Psoas muscle (tissue), 8 donors: Measurements from ENCODE around the gene SLBP. TPM values are rescaled to one million over a fixed set of nuclear protein-coding genes. Genes with fewer than 3 reads are reported as not detected.

Experiments
- ATAC-seq, 4 donors: fragments of 200-7000 bp; cut with Tn5 transposase; one replicate each; pipeline ENCODE4 v1.9.1; 2020; ENCODE audit warnings: moderate library complexity in 3 of 4, mild to moderate bottlenecking in 2 of 4
- DNase-seq, 2 donors: peaks; one replicate each; pipeline ENCODE4 v3.0.0-alpha.2; 2020
- H3K27ac ChIP-seq: fragments of 200-600 bp; one replicate; pipeline ENCODE4 v1.8.0; 2022
- H3K27me3 ChIP-seq, 3 donors: fragments of 200-600 bp in 1 of 3; one replicate each; pipeline versions ENCODE4 v1.6.1 to v1.8.0; 2013 to 2022; ENCODE audit warnings: low read length in 2 of 3, mild to moderate bottlenecking in 2 of 3, moderate library complexity in 1 of 3; ENCODE audit not compliant: insufficient read depth in 3 of 3
- H3K36me3 ChIP-seq, 2 donors: fragments of 200-600 bp in 1 of 2; one replicate each; pipeline versions ENCODE4 v1.6.1 to v1.8.0; 2013 to 2022; ENCODE audit warnings: low read depth in 1 of 2, mild to moderate bottlenecking in 1 of 2, moderate library complexity in 1 of 2; ENCODE audit not compliant: insufficient read depth in 1 of 2
- H3K4me1 ChIP-seq: fragments of 200-600 bp; one replicate; pipeline ENCODE4 v1.8.0; 2022
- H3K4me3 ChIP-seq: fragments of 200-600 bp; one replicate; pipeline ENCODE4 v1.8.0; 2022; ENCODE audit warnings: mild to moderate bottlenecking
- H3K9me3 ChIP-seq: fragments of 200-600 bp; one replicate; pipeline ENCODE4 v1.8.0; 2022
- WGBS, 3 donors: extraction: QIAGEN DNeasy Blood & Tissue Kit; methylation state at CpG; one replicate each; pipeline versions ENCODE4 v1.1.6 to v1.1.7; 2013; 5-methylcytosine and 5-hydroxymethylcytosine counted together
- intact Hi-C, 2 donors: fragments of 100-400 bp; cut with DNase I; formaldehyde crosslinking; loops; one replicate each; pipeline versions ENCODE4 v1.11.0 to v1.14.2; 2022
- polyA plus RNA-seq, 3 donors: library from polyadenylated mRNA; stranded (reverse); fragments of 200-250 nt; gene quantifications; one replicate each; pipeline ENCODE4 v1.2.3, GENCODE V29; 2013
- total RNA-seq, 4 donors: library from RNA; stranded (reverse); fragmentation: NEBNext Ultra II Directional in 2 of 4; extraction: Animal tissue kit (Norgen Biotek cat#: 25700) in 2 of 4; gene quantifications; one replicate each; pipeline versions ENCODE4 v1.2.1 to v1.2.4, GENCODE V29; 2021 to 2023
- TF ChIP-seq, protein P1 (sequence below): fragments of 200-600 bp; IDR thresholded peaks from one replicate; pipeline ENCODE4 v1.8.0; 2022; ENCODE audit warnings: antibody characterized with exemption
- donor health status: healthy with polysubstance abuse.
- donor health status: DM: no; HTN: no; CAD: no; lungs with moderate emphysema.
- donor health status: Bipolar disorder and iron deficiency.
- donor health status: healthy.
- donor health status: DM: yes; HTN: yes; CAD: no.
- donor health status: DM: no; HTN: no; CAD: no.
- donor health status: DM: no; HTN: no; CAD: no.
- donor health status: DM: yes; HTN: yes; CAD: no.

SLBP gene
- total and polyA plus RNA-seq, 7 donors: 15.4 to 18.8 (median 16.3) TPM

DNA sequence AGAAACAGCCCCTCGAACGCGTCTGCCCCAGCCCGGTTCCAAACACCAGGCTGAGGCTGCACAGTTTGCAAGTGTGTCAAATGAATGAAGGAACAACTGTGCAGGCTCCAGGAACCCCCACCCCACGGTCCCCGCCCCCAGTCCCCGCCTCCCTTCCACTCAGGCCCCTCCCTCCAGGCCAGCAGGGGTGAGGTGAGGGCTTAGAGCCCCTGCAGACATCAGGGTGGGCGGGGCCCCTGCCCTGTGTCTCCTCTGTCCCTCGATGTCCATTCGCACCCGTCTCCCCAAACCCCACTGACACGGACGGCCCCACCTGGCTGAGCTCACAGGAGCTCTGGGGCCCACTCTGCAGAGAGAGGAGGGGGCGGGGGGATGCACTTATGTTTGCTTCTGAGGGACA, 37.7 kb upstream of the SLBP start:
- H3K27ac ChIP-seq: no peak overlapping the region
- TF ChIP-seq, protein P1, sequence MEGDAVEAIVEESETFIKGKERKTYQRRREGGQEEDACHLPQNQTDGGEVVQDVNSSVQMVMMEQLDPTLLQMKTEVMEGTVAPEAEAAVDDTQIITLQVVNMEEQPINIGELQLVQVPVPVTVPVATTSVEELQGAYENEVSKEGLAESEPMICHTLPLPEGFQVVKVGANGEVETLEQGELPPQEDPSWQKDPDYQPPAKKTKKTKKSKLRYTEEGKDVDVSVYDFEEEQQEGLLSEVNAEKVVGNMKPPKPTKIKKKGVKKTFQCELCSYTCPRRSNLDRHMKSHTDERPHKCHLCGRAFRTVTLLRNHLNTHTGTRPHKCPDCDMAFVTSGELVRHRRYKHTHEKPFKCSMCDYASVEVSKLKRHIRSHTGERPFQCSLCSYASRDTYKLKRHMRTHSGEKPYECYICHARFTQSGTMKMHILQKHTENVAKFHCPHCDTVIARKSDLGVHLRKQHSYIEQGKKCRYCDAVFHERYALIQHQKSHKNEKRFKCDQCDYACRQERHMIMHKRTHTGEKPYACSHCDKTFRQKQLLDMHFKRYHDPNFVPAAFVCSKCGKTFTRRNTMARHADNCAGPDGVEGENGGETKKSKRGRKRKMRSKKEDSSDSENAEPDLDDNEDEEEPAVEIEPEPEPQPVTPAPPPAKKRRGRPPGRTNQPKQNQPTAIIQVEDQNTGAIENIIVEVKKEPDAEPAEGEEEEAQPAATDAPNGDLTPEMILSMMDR: no peak
- H3K4me1 ChIP-seq: no peaks in the 10 kb centered on the region
- no peak overlapping the region for H3K4me3 ChIP-seq
- peaks cover 0 to 8% (median 2%) of the 10 kb centered on the region in 3 donors for H3K27me3 ChIP-seq
- H3K36me3 ChIP-seq: peaks cover 0 to 4% of the 10 kb centered on the region in 2 donors
- intact Hi-C loops: loop anchor here (2.0 to 5.0 kb wide), 3 partner anchors 59 to 149 kb away; no protein-coding TSS in a partner anchor
- H3K9me3 ChIP-seq: no peaks in the 10 kb centered on the region
- no peak for DNase-seq
- no peak for ATAC-seq
- 53 to 63% (median 63%) methylated on average over 14 of the region's 14 CpGs for WGBS, 3 donors

DNA sequence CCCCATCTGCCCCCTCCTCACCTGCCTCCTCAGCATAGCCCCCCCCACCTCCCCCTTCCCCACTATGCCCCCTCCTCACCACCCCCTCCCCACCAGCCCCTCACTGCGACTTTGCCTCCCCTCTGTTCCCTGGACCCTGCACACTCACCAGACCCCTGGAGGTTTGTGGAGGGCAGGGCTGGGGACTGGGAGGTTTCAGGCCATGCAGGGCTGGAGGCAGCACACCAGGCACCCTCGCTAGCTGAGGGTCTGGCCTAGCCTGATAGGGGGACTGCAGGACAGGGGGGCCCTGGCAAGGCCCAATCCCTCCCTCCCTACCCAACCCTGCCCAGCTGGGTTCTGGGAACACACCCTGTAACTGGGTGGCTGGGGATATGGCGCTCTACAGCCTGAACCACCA, 37.3 kb upstream of the SLBP start:
- no peaks in the 10 kb centered on the region for H3K4me1 ChIP-seq
- DNase-seq: no peak
- H3K27me3 ChIP-seq: peaks cover 0 to 8% (median 2%) of the 10 kb centered on the region in 3 donors
- no peaks in the 10 kb centered on the region for H3K9me3 ChIP-seq
- H3K36me3 ChIP-seq: peaks cover 0 to 8% of the 10 kb centered on the region in 2 donors
- WGBS, 3 donors: 45 to 80% (median 60%) methylated on average over 2 to 3 of the region's 3 CpGs
- TF ChIP-seq, protein P1: no peak
- no peak overlapping the region for H3K27ac ChIP-seq
- intact Hi-C loops: loop anchor here (2.0 to 5.0 kb wide), 3 partner anchors 59 to 149 kb away; no protein-coding TSS in a partner anchor
- ATAC-seq: no peak
- no peak overlapping the region for H3K4me3 ChIP-seq

DNA sequence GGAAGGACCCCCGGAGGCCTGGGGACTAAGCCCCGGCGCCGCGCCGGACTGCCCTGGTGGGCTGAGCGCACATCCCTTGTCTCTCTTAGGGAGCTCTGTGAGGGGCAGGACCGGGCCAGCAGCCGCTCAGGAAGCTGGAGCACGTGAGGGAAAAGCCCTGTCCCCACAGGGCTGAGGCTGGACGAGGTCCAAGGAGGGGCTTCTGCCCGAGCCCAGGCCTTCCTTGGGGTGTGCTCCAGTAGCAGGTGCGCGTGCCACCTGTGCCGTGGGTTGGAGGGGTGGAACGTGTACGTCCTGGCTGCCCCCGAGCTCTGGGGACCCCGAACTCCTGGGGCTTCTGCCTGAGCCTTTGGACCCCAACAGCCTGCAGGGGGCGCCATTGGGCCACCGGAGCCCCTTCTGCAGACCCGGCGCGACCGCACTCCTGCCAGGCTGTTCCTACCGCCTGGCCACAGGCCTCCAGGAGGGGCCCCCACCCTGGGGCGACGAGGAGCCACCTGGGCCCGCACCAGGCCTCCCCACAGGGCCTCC, 36.4 kb upstream of the SLBP start:
- peak; percentile 67 to 79 for DNase-seq
- peak in 3 of 4 donors; percentile 38 to 54 (median 43) for ATAC-seq
- TF ChIP-seq, protein P1: peak; percentile 71
- intact Hi-C loops: loop anchor here (2.0 to 5.0 kb wide), 3 partner anchors 60 to 150 kb away; no protein-coding TSS in a partner anchor
- WGBS, 3 donors: 9 to 12% (median 11%) methylated on average over 20 to 29 of the region's 29 CpGs
- H3K27ac ChIP-seq: no peak overlapping the region
- H3K36me3 ChIP-seq: peaks cover 0 to 9% of the 10 kb centered on the region in 2 donors
- H3K27me3 ChIP-seq: peaks cover 0 to 8% (median 2%) of the 10 kb centered on the region in 3 donors
- H3K4me1 ChIP-seq: no peaks in the 10 kb centered on the region
- H3K9me3 ChIP-seq: no peaks in the 10 kb centered on the region
- H3K4me3 ChIP-seq: no peak overlapping the region

DNA sequence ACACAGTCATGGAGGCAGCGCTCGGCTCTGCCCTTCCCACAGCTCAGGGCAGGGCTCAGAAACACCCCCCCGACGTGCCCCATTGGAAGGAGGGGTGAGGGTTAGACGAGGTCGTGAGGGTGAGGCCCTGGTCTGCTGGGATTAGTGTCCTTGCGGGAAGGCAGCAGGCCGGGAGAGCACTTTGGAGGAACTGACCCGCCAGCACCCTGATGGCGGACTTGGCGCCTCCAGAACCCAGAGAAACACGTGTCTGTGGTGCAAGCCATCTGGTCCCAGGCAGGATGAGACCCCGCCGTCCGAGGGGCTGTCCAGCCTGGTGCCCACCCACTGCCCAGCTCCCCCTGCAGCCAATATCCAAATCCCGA, 35.5 kb upstream of the SLBP start:
- WGBS, 3 donors: 84 to 89% (median 85%) methylated on average over 16 of the region's 16 CpGs
- H3K4me1 ChIP-seq: no peaks in the 10 kb centered on the region
- TF ChIP-seq, protein P1: no peak
- no peaks in the 10 kb centered on the region for H3K9me3 ChIP-seq
- H3K27ac ChIP-seq: no peak overlapping the region
- ATAC-seq: no peak
- no peak for DNase-seq
- intact Hi-C loops: loop anchor here in 1 of 2 donors (2.0 to 5.0 kb wide), 2 partner anchors 65 to 151 kb away; no protein-coding TSS in a partner anchor
- H3K4me3 ChIP-seq: no peak overlapping the region
- peaks cover 0 to 9% of the 10 kb centered on the region in 2 donors for H3K36me3 ChIP-seq
- H3K27me3 ChIP-seq: peaks cover 0 to 8% (median 2%) of the 10 kb centered on the region in 3 donors
